Peyer's patch (tissue), 4 donors: ENCODE data around the gene DAND5. TPM values are rescaled to one million over a fixed set of nuclear protein-coding genes. Genes with fewer than 3 reads are reported as not detected.
A peak's percentile ranks its signal among the peaks of the same experiment; 100 is the strongest.

Source experiments
- DNase-seq, 3 donors: peaks; one replicate each; pipeline ENCODE4 v3.0.0-alpha.2; 2017 to 2019
- H3K27ac ChIP-seq, 4 donors: fragments of 200-600 bp; sonication (generic); one replicate each; pipeline ENCODE4 v1.5.1; 2016 to 2019
- H3K27me3 ChIP-seq, 2 donors: fragments of 200-600 bp; sonication (generic); one replicate each; pipeline ENCODE4 v1.5.1; 2019
- H3K36me3 ChIP-seq, 3 donors: fragments of 200-600 bp; sonication (generic); one replicate each; pipeline ENCODE4 v1.5.1; 2016 to 2019
- H3K4me1 ChIP-seq, 4 donors: fragments of 200-600 bp; sonication (generic); one replicate each; pipeline ENCODE4 v1.5.1; 2016 to 2019
- H3K4me3 ChIP-seq, 4 donors: fragments of 200-600 bp; sonication (generic); 1 replicate in 3 of 4; 2 replicates in 1 of 4; pipeline ENCODE4 v1.5.1; 2016 to 2019; ENCODE audit warnings: mild to moderate bottlenecking in 1 of 4
- H3K9me3 ChIP-seq, 4 donors: fragments of 200-600 bp; sonication (generic); one replicate each; pipeline ENCODE4 v1.5.1; 2016 to 2019; ENCODE audit warnings: mild to moderate bottlenecking in 1 of 4
- POLR2A ChIP-seq, 2 donors: fragments of 450-650 bp; IDR thresholded peaks; one replicate each; pipeline ENCODE4 v1.5.1; 2017; ENCODE audit warnings: antibody characterized with exemption in 2 of 2, mild to moderate bottlenecking in 2 of 2, moderate library complexity in 2 of 2
- total RNA-seq, 4 donors: library from RNA; depleted of rRNA; stranded (reverse); fragments of >200 nt; gene quantifications; one replicate each; pipeline ENCODE4 v1.1.0, GENCODE V29; 2016
- TF ChIP-seq, protein P1 (sequence below), 6 experiments: fragments of 450-650 bp in 4 of 6; fragments of 200-600 bp in 2 of 6; sonication (generic) in 1 of 6; IDR thresholded peaks; one replicate each; pipeline ENCODE4 v1.5.1; 2017 to 2019; ENCODE audit warnings: antibody characterized with exemption in 6 of 6, mild to moderate bottlenecking in 3 of 6, moderate library complexity in 1 of 6

Gene DAND5
- total RNA-seq, 4 donors from 2014 or later = 2.1 TPM; not detected in 3

DNA sequence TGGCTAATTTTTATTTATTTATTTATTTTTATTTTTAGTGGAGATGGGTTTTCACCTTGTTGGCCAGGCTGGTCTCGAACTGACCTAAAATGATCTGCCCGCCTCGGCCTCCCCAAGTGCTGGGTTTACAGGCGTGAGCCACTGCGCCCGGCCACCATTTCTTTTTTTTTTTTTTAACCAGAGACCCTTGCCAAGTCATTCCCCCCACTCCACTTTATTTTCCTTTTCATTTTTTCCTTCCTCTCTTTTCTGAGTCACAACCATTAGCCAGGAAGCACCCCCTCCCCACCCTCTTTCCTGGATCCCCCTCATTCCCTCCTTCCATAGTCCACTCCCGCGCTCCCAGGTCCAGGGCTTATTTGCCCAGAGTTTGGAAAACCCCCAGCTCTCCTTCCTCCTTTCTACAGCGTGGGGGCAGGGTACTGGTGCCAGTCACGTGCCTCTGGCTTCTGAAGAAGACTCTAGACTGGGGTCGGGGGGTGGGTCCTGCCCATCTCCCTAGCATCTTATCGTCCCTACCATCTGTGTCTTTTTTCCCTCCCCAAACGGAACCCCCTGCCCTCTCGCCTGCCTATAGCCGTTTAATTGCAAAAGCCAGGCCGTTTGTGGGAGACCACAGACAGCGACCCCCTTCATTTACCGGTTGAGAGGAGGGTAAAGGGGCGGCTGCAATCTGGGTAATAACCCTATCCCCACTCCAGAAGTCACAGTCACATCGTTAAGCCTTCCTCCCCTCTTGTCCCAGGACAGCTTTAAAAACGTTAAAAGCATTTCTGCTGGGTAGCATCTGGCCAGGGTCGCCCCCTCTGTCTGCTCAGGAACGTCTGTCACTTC is 32.1 kb upstream of the DAND5 start:
- peaks cover 3 to 45% (median 27%) of the 10 kb centered on the region in 4 donors for H3K4me1 ChIP-seq

DNA sequence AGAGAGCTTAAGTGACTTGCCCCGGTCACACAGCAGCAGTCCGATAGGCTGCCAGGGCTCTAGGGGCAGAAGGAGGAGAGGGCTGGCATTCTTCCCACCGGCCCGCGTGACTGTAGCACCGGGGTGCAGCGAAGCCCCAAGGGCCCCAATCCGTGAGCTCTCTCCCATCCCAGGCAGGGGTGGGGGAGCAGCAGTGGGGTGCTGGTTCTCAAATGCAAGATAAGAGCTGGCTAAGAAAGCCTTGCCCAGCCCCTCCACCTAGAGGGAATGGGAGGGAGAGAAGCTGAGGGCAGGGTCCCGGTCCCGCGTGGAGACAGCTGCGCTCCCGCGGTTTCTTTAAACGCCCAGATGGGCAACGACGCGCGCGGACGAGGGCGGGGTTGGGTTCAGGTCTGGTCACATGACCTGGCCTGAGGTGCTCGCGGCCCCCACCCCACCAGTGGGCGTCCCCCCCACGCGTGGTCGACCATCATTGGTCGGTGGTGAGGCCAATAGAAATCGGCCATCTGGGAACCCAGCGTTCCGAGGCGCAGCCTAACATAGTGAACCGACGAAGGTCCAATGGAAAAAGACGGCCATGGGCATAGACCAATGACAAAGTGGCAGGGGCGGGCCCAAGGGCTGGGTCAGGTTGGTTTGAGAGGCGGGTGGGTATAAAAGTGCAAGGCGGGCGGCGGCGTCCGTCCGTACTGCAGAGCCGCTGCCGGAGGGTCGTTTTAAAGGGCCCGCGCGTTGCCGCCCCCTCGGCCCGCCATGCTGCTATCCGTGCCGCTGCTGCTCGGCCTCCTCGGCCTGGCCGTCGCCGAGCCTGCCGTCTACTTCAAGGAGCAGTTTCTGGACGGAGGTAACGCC is 31.2 kb upstream of the DAND5 start, which contains the start of gene CALR:
TSS of gene CALR (plus strand) at position 683 of the 852 bp plus-strand sequence. CDS start at position 754, 71 bp downstream.
- H3K4me1 ChIP-seq = peaks cover 0 to 44% (median 20%) of the 10 kb centered on the region in 4 donors
- no peaks in the 10 kb centered on the region for H3K27me3 ChIP-seq
- H3K9me3 ChIP-seq = no peaks in the 10 kb centered on the region
- H3K4me3 ChIP-seq = peak within 1 kb of the TSS; percentile 80 to 99 (median 88)
- peaks cover 0 to 33% (median 0%) of the 10 kb centered on the region in 3 donors for H3K36me3 ChIP-seq
- peak; percentile 100 for TF ChIP-seq POLR2A (IDR thresholded peaks at IDR 0.05)
- TF ChIP-seq, protein P1, sequence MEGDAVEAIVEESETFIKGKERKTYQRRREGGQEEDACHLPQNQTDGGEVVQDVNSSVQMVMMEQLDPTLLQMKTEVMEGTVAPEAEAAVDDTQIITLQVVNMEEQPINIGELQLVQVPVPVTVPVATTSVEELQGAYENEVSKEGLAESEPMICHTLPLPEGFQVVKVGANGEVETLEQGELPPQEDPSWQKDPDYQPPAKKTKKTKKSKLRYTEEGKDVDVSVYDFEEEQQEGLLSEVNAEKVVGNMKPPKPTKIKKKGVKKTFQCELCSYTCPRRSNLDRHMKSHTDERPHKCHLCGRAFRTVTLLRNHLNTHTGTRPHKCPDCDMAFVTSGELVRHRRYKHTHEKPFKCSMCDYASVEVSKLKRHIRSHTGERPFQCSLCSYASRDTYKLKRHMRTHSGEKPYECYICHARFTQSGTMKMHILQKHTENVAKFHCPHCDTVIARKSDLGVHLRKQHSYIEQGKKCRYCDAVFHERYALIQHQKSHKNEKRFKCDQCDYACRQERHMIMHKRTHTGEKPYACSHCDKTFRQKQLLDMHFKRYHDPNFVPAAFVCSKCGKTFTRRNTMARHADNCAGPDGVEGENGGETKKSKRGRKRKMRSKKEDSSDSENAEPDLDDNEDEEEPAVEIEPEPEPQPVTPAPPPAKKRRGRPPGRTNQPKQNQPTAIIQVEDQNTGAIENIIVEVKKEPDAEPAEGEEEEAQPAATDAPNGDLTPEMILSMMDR (IDR thresholded peaks at IDR 0.05) = peak in 2 of 6 experiments; percentile 41 to 44
- DNase-seq = peak; percentile 98 to 100 (median 100)
- peak within 1 kb of the TSS; percentile 85 to 97 (median 90) for H3K27ac ChIP-seq

More for the DNA sequence above, 32.1 kb upstream of the DAND5 start:
- no peak for TF ChIP-seq POLR2A (IDR thresholded peaks at IDR 0.05)
- TF ChIP-seq, protein P1 (IDR thresholded peaks at IDR 0.05) = no peak
- H3K27ac ChIP-seq = peak overlapping the region; percentile 7 to 97 (median 41)
- no peaks in the 10 kb centered on the region for H3K9me3 ChIP-seq
- DNase-seq = peak in 1 of 3 donors; percentile 49
- peaks cover 0 to 25% (median 0%) of the 10 kb centered on the region in 3 donors for H3K36me3 ChIP-seq
- H3K4me3 ChIP-seq = peak overlapping the region; percentile 36 to 99 (median 70)
- no peaks in the 10 kb centered on the region for H3K27me3 ChIP-seq

DNA sequence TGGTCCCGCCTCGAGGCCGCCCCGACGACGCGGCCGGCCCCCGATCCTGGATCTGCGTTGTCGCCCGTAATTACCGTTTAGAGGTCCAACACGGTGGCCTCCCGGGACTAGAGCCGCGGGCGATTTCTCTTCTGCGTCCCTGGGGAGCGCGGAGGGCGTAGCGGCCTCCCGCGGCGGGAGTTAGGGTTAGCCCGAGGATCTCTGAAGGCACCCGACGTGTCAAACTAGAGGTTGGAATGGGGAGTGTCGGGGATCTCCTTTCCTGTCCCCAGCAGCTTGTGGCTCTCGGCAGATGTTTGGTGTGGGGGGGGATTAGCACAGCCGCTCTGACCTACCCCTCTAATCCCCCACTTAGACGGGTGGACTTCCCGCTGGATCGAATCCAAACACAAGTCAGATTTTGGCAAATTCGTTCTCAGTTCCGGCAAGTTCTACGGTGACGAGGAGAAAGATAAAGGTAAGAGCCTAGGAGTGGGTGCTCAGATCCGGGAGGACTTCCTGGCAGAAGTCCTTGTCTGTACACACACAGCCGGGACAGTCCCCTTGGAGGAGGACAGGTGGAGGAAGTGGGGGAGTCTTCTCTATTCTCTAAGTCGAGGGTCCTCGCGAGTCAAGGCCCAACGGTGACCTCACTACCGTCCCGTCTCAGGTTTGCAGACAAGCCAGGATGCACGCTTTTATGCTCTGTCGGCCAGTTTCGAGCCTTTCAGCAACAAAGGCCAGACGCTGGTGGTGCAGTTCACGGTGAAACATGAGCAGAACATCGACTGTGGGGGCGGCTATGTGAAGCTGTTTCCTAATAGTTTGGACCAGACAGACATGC is 30.4 kb upstream of the DAND5 start:
- H3K27me3 ChIP-seq = no peaks in the 10 kb centered on the region
- H3K4me1 ChIP-seq = peaks cover 0 to 51% (median 20%) of the 10 kb centered on the region in 4 donors
- no peak for TF ChIP-seq POLR2A (IDR thresholded peaks at IDR 0.05)
- TF ChIP-seq, protein P1 (IDR thresholded peaks at IDR 0.05) = peak in 3 of 6 experiments; percentile 12 to 48 (median 33)
- H3K9me3 ChIP-seq = no peaks in the 10 kb centered on the region
- H3K27ac ChIP-seq = peak overlapping the region; percentile 85 to 97 (median 90)
- DNase-seq = peak in 2 of 3 donors; percentile 43 to 70
- peak overlapping the region; percentile 80 to 99 (median 88) for H3K4me3 ChIP-seq
- peaks cover 0 to 42% (median 0%) of the 10 kb centered on the region in 3 donors for H3K36me3 ChIP-seq

DNA sequence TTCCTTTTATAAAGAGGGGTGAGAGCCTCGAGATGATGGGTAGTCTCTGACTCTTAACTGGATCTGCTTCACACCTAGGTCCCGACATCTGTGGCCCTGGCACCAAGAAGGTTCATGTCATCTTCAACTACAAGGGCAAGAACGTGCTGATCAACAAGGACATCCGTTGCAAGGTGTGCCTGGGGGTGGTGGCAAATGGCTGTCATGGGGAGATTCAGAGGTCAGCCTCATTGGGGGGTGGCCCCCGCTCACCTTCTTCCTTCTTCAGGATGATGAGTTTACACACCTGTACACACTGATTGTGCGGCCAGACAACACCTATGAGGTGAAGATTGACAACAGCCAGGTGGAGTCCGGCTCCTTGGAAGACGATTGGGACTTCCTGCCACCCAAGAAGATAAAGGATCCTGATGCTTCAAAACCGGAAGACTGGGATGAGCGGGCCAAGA is 29.4 kb upstream of the DAND5 start:
- Histone ChIP-seq H3K9me3 (no peaks in the 10 kb centered on the region), H3K36me3 (peaks cover 0 to 50% (median 0%) of the 10 kb centered on the region in 3 donors), H3K4me1 (peaks cover 0 to 51% (median 20%) of the 10 kb centered on the region in 4 donors), H3K4me3 (peak overlapping the region; percentile 80 to 99 (median 88)), H3K27ac (peak overlapping the region; percentile 43 to 97 (median 90)), H3K27me3 (no peaks in the 10 kb centered on the region)
- TF ChIP-seq, protein P1 (IDR thresholded peaks at IDR 0.05) = no peak
- no peak for TF ChIP-seq POLR2A (IDR thresholded peaks at IDR 0.05)
- no peak for DNase-seq
